ENCODE results near the gene NCLN. TPM values are rescaled to one million over a fixed set of nuclear protein-coding genes. Genes with fewer than 3 reads are reported as not detected.
"Not testable (repeated sequence)": the region's sequence is repeated elsewhere in the genome, so short reads cannot be mapped to it uniquely, and the experiment has no call there.

Gene NCLN
- total RNA-seq, 1 donor from 2014 or later: 90.0 TPM

DNA sequence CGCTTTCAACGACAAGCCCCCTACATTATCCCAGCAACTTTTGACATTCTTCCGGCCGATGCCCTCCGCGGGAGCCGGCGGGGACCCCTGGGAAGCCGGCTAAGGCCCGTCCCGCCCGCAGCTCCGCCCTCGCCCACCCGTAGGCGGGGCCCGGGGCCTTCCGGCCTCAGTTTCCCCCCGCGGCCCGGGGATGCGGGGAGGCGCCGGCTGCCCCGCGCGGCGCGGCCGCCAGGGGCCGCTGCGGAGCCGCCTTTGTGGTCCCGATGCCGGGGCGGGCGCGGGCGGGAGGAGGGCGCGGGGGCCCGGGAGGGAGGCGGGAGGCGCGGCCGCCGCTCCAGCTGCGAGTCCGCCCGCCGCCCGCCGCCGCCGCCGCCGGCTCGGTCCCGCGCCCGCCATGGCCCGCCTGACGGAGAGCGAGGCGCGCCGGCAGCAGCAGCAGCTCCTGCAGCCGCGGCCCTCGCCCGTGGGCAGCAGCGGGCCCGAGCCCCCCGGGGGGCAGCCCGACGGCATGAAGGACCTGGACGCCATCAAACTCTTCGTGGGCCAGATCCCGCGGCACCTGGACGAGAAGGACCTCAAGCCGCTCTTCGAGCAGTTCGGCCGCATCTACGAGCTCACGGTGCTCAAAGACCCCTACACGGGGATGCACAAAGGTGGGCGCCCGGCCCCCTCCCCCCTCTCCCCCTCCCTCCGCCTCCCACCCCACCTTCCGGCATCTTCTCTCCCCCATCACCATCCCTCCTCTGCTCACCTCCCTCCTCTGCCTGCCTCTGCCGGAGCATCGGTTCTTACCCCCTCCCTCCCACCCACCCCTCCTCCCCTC, 38.8 kb downstream of the NCLN start, which contains the start of gene CELF5:
TSS of gene CELF5 (plus strand) at position 316 of the 823 bp plus-strand sequence. CDS start at position 395, 79 bp downstream.
- DNase-seq (ENCODE audit: extremely low read depth, low read depth, low spot score): no peak

DNA sequence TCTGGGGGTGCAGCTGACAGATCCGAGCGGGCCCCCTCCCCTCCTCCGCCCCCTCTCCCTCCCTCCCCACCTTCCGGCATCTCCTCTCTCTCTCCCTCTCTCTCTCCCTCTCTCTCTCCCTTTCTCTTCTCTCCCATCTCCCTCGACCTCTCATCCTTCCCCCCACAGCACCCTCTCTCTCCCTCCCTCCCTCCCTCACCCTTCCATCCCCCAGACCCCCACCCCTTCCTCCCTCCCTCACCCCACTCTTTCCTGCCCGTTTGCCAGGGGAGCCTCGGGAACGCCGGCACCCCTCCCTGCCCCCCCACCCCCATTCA, 39.4 kb downstream of the NCLN start:
- no peak for DNase-seq (ENCODE audit: extremely low read depth, low read depth, low spot score)

DNA sequence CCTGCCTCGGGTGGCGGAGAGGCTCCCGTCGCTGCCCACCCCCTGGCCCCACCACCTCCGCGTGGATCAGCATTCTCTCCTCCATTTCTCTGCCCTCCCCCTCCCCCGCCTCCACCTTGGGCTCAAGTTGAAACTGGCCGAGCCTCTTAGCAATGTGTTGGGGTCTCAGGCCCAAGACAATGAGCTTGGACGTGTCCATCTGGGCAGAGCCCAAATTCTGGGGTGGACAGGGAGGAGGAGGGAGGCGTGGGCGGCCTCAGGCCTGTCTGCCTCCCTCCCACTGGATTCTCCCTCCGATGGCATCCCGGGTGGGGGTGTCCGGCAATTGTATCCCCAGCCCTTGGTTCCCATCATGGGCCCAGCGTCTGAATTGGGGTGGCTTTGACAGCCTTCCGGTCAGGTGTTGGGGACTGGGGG, 40.0 kb downstream of the NCLN start:
- DNase-seq (ENCODE audit: extremely low read depth, low read depth, low spot score): no peak

DNA sequence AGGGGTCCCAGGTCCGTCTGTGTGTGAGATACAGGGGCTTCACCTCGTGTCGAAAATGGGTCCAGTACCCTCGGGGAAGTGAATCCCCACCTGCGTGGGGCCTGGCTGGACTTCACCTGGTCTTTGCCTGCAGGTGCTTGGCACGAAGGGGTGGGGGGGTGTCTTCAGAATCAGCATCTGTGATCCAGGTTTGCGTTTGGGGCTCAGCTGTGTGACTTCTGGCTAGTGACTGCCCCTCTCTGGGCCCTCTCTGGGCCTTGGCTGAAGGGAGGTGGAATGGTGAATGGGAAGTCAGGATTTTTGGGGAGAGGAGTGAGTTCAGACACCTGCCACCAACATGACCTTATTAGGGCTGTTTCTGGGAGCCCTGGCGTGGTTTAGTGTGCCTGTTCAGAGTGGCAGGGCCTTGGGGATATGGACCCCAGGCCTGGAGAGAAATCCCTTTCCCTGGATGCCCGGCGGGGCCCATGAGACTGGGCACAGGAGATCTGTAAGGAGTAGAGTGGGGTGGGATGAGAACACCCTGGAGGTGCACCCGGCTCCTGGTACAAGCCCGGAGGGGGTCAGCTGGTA, 41.4 kb downstream of the NCLN start:
- no peak for DNase-seq (ENCODE audit: extremely low read depth, low read depth, low spot score)

DNA sequence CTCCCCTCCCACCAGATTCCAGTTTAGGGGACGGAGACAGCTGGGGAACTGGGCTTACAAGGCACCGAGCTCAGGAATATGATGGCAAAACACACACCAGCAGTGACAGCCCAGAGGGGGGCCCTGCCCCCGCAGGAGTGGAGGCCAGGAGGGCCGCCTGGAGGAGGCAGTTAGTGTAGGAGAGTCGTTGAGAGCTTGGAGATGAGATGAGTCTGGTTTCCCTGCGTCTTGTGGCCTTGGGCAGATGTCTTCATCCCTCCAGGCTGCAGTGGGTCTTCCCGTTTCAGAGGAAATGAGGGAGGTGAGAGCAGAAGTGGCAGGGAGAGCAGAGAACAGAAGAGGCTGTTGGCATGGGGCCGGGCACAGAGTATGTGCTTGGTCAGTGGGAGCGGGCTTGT, 43.6 kb downstream of the NCLN start:
- DNase-seq (ENCODE audit: extremely low read depth, low read depth, low spot score): no peak

DNA sequence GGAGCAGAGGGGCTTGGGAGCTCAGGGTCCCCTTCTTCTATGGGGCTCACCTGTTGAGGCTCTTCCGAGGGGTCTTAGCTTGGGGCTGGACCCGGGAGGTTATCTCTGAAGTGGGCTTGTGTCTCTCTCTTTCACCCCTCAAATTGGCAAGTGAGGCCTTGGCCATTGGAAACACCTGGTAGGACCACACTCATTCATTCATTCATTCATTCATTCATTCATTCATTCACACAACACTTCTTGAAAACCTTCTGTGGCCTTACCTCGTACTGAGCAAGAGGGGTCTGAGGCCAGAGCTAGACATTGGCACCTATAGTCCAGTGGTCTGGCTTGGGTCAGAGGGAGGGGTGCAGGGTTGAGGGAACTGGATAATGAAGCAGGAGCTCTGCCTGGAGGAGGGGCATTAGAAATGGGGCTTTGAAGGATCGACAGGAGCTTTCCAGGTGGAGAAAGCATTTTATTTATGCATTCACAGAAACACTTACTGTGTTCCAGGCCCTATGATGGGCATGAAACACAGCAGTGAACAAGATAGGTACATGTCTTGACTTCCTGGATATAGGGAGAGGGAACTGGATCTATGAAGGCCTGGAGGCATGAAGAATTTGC, 44.3 kb downstream of the NCLN start:
- DNase-seq (ENCODE audit: extremely low read depth, low read depth, low spot score): no peak

DNA sequence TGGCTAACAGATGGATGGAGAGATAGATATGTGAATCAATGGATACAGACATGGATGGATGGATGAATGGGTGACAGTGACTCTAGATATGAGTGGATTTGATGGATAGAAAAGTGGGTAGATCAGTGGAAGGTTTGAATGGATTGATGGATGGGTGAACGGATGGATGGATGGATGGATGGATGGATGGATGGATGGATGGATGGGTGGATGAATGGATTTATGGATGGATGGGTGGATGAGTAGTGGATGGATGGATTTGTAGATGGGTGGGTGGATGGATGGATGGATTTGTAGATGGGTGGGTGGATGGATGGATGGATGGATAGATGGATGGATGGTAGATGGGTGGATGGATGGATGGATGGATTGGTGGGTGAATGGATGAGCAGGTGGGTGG, 45.6 kb downstream of the NCLN start:
- no peak for DNase-seq (ENCODE audit: extremely low read depth, low read depth, low spot score)

DNA sequence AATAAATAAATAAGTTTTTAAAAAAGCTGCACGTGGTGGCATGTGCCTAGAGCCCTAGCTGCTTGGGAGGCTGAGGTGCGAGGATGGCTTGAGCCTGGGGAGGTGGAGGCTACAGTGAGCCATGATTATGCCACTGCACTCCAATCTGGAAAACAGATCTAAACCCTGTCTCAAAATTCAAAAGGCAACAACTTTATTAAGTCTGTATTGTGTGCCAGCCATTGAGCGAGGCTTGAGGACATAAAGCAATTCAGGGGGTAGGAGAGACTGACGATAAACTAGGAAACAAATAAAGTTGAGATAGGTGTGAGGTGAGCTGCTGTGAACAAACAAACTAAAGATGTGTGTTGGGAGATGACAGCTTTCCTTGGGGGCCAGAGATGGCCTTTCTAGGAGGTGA, 47.4 kb downstream of the NCLN start:
- no peak for DNase-seq (ENCODE audit: extremely low read depth, low read depth, low spot score)

DNA sequence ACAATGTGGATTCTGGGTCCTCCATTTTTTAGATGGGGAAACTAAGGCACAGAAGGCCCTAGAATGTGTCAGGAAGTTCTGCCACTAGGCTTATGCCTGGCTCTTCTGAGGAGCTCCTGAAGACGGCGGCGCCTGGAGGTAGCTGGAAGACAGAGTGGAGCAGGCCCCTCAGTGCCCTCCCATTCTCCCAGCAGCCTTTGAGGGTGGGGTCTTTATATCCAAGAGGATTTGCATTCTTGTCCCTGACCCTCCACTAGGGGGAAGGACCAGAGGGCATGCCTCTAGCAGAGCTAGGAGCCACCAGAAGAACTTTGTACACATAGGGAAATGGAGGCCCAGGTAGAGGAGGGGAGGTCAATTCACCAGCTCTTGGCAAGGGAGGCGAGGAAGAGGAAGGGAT, 48.1 kb downstream of the NCLN start:
- no peak for DNase-seq (ENCODE audit: extremely low read depth, low read depth, low spot score)

DNA sequence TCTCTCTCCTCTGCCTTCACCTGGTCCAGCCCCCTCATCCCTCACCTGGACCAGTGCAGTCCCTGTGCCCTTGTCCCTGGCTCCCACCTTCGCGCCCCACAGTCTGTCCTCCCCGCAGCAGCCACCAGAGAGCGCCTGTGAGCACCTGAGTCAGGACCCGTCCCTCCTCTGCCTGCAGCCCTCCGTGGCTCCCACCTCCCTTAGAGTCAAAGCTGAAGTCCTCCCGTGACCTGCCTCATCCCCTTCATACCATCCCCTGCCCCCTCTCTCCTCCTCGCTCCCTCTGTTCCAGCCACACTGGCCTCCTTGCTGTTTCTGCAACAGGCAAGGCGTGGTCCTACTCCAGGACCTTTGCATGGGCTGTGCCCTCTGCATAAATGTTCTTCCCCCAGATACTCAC, 49.1 kb downstream of the NCLN start:
- no peak for DNase-seq (ENCODE audit: extremely low read depth, low read depth, low spot score)

DNA sequence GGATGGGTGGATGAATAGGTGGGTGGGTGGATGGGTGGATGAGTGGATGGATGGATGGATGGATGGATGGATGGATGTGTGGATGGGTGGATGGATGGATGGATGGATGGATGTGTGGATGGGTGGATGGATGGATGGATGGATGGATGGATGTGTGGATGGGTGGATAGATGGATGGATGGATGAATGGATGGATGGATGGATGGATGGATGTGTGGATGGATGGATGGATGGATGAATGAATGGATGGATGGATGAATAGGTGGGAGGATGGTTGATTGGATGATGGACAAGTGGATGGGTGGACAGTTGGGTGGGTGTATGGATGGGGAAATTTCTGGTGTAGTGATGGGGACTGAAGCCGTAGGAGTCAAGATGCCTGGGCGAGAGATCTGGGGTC, 49.9 kb downstream of the NCLN start:
- DNase-seq (ENCODE audit: extremely low read depth, low read depth, low spot score): not testable (repeated sequence)

DNA sequence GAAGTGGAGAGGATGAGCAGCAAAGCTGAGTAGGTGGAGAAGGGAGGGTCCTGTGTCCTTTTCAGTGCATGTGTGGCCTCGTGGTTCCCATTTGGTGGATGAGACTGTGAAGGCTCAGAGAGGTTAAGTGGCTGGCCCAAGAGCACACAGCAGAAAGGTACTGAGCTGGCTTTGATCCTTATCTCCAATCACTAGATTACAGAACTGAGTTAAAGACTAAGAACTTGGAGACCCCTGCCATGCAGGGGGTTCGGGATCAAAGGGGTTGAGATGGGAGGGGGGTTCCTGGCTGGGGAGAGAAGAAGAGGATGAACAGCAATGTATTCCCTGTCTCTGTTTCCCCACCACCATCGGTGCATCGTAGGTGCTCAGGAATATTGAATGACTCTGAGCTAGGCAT, 50.5 kb downstream of the NCLN start:
- DNase-seq (ENCODE audit: extremely low read depth, low read depth, low spot score): no peak

DNA sequence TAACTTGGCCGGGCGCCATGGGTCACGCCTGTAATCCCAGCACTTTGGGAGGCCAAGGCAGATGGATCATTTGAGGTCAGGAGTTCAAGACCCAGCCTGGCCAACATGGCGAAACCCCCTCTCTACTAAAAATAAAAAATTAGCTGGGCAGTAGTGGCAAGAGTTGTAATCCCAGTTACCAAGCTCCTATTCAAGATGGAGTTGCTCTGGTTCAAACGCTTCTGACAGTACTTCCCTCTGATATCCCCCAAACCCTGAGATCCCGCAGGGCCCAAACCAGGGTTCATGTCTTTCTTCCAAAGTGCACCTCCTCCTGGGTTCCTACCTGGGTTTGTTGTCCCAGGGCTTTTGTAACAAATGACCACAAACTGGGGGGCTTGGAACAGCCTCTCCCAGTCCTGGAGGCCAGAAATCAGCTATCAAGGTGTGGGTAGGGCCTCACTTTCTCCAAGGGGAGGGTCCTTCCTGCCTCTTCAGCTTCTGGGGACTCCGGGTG, 52.4 kb downstream of the NCLN start:
- no peak for DNase-seq (ENCODE audit: extremely low read depth, low read depth, low spot score)

DNA sequence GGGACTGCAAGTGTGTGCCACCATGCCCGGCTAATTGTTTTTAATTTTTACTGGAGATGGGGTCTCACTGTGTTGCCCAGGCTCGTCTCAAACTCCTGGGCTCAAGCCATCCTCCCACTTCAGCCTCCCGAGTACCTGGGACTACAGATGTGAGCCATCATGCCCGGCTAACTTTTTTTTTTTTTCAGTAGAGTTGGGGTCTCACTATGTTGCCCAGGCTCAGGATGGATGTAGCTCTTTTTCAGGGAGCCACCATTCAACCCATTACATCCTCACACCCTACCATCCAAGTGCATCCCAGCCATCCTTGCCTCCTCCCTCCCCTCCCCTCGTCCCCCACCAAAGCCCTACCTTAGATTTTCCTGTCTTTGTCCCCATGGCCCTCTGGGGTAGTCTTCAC, 53.6 kb downstream of the NCLN start:
- no peak for DNase-seq (ENCODE audit: extremely low read depth, low read depth, low spot score)

DNA sequence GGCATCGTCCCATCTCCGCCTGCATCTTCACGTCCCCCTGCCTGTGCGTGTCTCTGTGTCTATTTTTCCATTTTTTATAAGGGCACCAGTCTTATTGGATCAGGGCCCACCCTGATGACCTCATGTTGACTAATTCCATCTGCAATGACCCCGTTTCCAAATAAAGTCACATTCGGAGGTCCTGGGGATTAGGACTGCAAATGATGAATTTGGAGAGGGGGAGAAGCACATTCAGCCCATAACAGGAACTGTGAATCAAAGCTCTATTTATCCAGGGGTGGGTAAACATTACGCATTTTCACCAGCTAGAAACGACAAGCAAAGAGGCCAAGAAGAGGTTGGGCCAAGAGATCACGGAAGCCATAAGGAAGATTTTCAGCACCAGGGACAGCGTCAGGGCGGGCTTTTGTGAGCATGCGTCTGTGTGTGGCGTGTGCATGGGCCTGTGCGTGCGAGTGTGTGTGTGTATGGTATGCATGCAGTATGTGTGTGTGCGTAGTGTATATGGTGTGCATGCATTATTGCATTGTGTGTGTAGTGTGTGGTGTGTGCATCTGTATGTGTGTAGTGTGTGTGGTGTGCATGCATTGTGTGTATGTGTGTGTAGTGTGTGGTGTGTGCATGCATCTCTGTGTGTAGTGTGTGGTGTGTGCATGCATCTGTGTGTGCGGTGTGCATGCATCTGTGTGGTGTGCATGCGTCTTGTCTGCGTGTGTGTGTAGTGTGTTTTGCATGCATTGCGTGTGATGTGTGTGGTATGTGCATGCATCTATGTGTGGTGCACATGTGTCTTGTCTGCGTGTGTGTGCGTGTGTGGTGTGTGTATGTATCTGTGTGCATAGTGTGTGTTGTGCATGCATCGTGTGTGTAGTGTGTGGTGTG, 58.3 kb downstream of the NCLN start:
- peak; percentile 12 for DNase-seq (ENCODE audit: extremely low read depth, low read depth, low spot score)

DNA sequence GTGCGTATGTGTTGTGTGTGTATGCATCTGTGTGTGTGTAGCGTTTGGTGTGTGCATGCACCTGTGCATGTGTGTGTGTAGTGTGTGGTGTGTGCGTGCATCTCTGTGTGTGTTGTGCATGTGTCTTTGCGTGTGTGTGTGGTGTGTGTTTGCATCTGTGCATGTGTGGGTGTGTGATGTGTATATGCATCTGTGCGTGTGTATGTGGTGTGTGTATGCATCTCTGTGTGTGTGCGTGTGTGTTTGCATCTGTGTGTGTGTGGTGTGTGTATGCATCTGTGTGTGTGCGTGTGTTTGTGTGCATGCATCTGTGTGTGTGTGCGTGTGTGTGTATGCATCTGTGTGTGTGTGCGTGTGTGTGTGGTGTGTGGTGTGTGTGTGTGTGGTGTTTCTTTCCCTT, 59.3 kb downstream of the NCLN start:
- DNase-seq (ENCODE audit: extremely low read depth, low read depth, low spot score): no peak

DNA sequence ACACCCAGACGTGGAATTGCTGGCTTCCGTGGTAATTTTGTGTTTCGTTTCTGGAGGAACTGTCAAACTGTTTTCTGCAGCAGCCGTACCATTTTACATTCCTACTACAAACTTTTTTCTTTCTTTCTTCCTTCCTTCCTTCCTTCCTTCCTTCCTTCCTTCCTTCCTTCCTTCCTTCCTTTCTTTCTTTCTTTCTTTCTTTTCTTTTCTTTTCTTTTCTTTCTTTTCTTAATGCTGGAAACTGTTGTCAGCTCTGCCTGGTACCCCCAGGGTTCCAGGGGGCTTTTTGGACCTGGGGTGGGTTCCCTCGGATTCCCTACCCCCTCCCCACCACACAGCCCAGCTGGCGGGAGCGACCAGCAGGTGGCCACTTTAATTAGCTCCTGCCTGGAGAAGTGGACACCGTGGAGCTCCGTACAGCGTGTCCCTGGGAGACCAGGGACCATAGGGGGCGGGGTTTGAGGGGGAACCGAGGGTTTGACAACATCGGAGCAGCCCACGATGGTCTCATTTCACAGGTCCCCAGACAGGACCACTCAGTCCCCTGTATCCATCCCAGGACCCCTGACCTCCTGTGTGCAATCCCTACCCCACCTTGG, 63.1 kb downstream of the NCLN start:
- DNase-seq (ENCODE audit: extremely low read depth, low read depth, low spot score): no peak

DNA sequence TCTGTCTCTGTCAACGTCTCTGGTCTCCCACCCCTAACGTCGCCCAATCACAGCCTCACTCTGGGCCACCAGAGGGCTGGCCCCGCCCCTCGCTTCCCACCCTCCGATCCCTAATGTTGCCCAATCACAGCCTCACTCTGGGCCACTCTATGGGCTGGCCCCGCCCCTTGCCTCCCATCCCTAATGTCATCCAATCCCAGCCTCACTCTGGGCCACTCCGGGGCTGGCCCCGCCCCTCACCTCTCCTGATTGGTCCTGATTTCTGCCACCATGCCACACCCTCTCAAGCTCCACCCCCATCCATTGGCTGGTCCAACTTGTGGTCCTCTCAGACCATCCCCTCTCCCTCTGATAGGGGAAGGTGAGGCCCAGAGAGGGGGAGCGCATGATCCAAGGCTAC, 63.7 kb downstream of the NCLN start:
- no peak for DNase-seq (ENCODE audit: extremely low read depth, low read depth, low spot score)

DNA sequence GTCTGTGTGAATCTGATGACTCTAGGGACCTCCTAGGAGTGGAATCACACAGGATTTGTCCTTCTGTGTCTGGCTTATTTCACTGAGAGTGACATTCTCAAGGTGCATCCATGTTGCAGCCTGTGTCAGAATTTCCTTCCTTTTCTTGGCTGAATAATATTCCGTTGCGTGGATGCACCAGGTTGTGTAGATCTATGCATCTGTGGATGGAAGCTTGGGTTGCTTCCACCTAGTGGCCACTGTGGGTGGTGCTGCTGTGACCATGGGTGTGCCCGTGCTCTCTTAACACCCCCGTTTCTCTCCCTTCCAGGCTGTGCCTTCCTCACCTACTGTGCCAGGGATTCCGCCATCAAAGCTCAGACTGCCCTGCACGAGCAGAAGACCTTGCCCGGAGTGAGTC, 64.9 kb downstream of the NCLN start:
- DNase-seq (ENCODE audit: extremely low read depth, low read depth, low spot score): no peak

DNA sequence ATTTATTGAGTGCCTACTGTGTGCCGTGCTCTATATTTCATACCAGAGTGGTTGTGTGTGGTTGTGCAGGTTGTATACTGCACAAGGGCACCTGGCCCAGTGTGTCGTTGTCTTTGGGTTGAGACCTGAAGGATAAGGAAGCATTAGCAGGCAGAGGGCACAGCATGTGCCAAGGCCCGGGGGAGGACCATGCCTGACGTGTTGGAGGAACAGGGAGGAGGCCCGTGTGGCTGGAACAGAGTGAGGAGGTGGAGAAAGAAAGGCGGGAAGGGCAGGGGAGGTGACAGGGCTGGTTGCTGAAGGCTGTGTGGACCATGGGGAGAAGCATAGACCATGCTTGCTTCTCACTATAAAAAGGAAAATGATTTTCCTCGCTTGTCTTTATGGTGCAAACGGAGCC, 65.5 kb downstream of the NCLN start:
- DNase-seq (ENCODE audit: extremely low read depth, low read depth, low spot score): no peak

DNA sequence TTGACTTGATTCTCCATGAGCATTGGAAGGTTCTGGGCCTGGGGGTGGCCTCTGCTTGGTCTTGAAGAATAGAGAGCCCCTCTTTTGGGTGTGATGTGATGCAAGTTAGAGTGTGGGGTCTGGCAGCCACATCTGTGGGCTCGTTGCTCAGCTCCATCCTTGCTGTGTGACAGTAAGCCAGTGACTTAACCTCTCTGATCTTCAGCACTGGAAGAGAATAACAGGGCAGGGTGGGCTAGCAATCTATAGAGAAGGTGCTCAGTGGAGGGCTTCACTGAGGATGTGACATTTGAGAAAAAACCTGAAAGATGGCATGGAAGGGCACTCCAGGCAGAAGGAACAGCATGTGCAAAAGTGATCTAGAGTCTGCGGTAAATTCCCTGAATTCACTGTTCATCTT, 66.9 kb downstream of the NCLN start:
- no peak for DNase-seq (ENCODE audit: extremely low read depth, low read depth, low spot score)
